GM19455 (cell line): Measurements from ENCODE around the gene BMPER.

Experiments
- ATAC-seq: cut with Tn5 transposase; IDR thresholded peaks from one replicate; pipeline ENCODE4 v1.9.1; 2021; ENCODE audit not compliant: unreplicated experiment

Gene BMPER

GRCh38 chr7:33964417-33965182 lies 59.3 kb downstream of the BMPER start:
- ATAC-seq, result no peak

GRCh38 chr7:33965183-33965744 lies 59.9 kb downstream of the BMPER start:
- ATAC-seq, result no peak

DNA sequence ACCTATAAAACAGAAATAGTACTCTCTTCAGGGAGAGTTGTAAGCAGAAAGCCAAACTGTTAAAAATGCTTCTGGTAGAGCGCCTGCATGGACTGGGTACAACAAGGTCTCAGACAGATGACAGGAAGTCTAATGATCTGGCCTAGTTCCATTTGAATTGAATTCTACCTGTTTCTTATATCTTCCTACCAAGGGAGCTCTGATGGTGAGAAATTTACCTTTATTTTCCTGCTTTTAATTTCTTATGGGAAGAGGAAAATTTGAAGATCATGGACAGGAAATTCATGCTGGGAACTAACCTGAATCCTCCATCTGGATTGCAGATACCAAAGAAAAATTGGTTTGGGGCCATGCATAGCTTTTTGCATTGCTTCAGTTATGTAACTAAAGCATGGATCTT lies 63.3 kb downstream of the BMPER start:
- no peak for ATAC-seq

DNA sequence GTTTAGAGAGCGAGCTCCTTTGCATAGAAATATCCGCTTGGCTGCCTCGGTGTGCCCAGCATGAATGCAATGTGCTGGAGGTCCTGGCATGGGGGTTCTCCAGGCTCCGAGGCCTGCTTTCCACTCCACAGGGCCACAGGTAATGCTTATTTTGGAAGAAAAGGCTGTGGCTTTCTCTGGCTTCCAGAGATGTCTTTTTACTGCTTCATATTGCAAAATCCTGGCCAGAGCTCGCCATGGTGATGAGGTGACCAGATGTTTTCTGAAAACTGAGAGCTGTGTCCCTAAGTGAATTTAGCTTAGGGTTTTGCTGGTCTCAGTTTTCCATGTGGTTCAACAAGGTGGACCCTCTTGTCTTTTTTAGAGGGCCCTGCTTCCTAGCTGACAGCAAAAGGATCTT lies 65.2 kb downstream of the BMPER start:
- ATAC-seq, result no peak

- ATAC-seq, result no peak
Observed at GRCh38 chr7:33971106-33971505, 65.8 kb downstream of the BMPER start.

DNA sequence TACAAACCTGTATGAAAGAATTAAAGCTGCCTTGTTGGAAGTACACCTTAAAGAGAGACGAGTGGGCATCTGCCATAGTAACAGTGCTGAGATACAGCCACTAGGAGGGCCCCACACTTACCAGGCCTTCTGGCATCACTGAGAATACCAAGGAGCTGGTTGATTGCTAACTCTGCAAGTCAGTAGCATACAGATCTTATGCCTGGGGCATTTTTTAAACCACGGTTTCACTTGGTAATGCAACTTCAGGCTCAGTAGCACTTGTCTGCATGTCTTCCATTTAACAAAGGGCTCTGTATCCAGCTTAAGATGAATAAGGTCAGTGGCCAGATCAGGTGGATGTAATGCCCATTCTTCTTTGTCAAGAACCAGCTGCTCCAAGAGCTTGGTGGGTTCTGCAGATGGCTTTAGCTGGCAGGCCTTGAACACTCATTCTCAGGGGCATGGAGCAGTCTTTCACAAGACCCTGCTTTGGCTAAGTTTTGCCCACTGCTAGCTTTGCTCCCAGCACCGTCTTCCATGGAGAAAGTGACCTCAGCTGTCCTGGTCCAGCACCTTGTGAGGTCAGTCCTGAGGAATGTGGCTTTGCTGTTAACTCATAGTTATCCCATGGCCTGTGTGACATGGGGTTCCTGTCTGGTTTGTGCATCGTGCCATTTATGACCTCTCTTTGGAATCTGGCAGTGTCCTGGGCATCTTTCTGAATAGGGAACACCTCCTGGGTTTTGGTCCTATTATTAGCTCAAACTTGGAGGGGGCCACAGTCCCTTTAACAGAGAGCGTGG lies 68.1 kb downstream of the BMPER start:
- ATAC-seq, result no peak

GRCh38 chr7:33979300-33979806 lies 74.0 kb downstream of the BMPER start:
- ATAC-seq, result no peak

- no peak for ATAC-seq
Observed at GRCh38 chr7:33979807-33980355, 74.5 kb downstream of the BMPER start.

GRCh38 chr7:33981226-33981625 lies 75.9 kb downstream of the BMPER start:
- no peak for ATAC-seq

DNA sequence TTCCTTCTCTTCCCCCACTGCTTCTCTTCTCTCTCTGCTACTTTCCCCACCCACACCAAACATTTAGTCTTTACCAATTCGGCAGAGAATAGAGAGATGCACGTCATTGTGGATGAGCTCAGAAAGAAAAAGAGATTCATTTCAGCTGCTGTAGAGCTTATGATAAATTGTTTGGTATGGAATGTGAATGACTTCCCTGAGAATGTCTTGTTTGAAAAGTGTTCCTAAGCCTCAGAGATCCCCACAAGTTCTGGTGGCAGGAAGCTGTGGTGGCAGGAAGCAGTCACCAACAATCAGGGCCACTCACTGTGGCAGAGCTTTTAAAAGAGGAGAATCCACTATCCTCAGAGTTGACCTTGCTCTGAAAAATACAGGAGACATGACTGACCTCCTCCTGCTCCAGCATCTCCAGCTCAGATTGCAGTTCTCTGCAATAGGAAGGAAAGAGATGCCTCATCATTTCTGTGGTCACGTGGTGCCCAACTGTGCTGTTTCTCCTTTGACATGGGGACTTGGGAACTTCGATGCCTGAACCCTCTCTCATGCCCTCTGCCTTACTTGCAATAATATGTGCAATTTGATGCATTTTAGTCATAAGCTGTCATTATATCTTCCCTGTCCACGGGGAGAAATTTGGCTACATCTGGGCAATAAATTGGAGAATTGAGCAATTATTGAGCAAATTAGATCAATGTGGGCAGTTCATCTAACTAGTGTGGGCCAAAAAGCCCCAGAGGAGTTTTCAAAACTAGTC lies 76.5 kb downstream of the BMPER start:
- ATAC-seq, result no peak

- ATAC-seq, result no peak
Observed at GRCh38 chr7:33982425-33982786, 77.1 kb downstream of the BMPER start.

- ATAC-seq, result no peak
Observed at GRCh38 chr7:33986451-33986850, 81.1 kb downstream of the BMPER start.

DNA sequence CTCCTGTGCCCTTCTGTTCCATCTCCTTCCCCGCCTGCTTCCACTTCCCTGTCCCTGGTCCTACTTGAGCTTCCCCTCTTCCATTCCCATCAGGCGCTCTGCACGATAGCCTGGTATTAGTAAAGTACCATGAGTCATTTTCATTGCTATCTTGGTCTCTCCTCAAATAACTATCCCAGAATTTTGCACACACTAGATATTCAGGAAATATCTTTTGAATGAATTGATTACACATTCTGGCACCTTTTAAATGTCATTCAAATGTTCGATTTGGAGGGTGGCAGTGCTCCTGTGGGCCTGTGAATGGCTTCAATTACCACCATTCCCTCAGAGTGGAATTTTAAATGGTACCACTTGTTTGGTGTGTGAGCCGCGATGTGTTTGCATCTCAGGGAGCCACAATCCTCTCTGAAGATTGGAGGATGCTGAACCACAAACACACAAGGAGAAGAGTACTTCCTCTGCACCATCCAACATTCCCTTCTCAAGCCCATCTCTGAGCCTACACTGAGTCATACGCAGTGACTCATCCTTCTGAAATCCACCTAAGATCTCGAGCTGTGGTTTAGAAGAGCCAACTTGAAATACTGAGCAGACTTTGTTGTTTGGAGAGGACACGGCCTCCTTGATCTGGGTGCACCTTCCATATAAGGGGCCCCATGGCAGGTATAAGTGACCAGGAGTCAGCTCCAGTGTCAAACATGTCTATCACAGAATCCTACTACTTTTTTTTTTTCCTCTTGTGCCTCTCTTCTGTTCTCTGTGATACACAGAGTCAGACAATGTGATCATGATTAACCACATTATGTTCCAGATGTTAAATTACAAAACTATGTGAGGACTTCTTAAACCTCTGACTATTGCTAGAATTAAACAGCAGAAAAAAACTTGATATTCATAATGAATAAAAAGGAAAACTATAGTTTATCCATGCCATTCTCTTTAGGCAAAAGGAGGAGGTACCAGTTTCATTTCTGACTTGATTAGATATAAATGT lies 81.9 kb downstream of the BMPER start:
- ATAC-seq, result no peak

GRCh38 chr7:33996899-33997298 lies 91.6 kb downstream of the BMPER start:
- no peak for ATAC-seq

GRCh38 chr7:33998476-33998875 lies 93.1 kb downstream of the BMPER start:
- no peak for ATAC-seq

DNA sequence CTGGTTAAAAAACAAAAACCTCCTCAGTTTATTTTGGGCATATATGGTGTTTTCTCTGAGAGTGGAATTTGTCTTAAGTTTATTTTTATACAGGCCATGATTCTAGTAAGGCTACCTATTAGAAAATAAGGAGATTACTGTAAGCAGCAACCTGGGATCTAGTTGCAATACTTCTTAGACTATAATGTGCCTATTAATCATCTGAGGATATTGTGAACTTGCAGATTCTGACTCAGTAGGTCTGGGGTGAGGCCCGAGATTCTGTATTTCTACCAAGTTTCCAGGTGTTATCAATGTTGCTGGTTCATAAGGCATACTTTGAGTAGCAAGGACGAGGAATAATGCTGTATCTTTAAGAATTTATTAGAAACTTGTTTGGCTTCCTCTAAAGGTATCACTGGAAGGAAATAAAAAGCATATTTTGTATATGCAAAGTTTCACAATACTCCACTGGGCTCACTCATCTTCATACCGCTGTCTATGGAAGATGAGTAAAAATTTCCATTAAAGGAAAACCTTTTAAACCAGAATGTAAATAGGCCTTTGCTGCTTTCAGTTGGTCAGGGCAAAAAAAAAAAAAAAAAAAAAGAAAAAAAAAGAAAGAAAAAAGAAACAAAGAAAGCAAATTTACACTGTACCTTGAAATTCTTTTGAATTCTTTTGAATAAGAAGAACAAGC lies 105.8 kb downstream of the BMPER start:
- ATAC-seq, result no peak

DNA sequence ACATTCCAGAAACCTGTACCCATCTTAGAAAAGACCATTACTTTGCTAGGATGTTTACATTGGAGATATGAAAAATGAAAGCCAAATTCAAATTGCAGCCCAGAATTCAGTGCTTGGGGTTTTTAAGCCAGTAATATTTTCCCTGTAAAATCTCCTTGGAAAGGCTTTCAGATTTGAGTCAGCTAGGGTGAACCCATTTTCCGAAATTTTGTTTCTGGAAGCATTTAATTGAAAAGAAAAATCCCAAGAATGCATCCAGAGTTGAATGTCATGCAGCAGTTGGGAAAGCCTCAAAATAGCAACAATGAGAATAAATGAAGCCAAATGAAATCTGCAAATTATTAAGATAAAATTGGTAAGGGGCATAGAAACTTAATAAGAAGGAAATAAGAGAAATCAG lies 106.4 kb downstream of the BMPER start:
- ATAC-seq, result no peak

DNA sequence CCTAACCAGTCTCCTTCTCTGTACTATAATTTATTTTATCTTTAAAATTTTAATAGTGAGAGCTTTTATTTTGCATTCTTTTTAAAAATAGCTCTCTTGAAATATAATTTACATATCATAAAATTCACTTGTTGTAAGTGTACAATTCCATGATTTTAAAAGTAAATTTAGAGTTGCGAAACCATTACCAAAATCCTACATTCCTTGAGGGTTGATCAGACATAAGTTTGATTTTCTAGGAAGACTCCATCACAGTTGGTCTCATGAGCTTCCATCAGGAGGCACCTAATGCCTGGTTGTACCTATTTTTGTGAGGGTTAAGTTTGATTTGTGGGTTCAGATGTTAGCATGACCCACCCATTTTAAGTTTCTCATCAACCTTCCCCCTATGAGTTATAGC lies 108.1 kb downstream of the BMPER start:
- no peak for ATAC-seq

- no peak for ATAC-seq
Observed at GRCh38 chr7:34015651-34016050, 110.3 kb downstream of the BMPER start.
